GM12878 (cell line): ENCODE measurements around the gene HBZ. TPM values are rescaled to one million over a fixed set of nuclear protein-coding genes. Genes with fewer than 3 reads are reported as not detected.

Experiments used
- ATAC-seq: fragments of 200-7000 bp; cut with Tn5 transposase; 3 replicates; pipeline ENCODE4 v1.9.1; 2020; ENCODE audit warnings: mild to moderate bottlenecking, moderate library complexity
- BruUV-seq: library from RNA; stranded (reverse); fragments of 400-500 nt; replicated peaks from 2 replicates; lab custom pipeline; 2021; lab: Mats Ljungman, UMichigan
- CTCF ChIA-PET: fragments of 300-600 bp; sonication (Branson Sonifier 250); formaldehyde crosslinking; extraction: SDS; loops from one replicate; lab custom pipeline; 2021; ENCODE audit warnings: inconsistent platforms; lab: Yijun Ruan, JAX
- POLR2A ChIA-PET: fragments of 350-600 bp; formaldehyde crosslinking; extraction: SDS; loops from one replicate; lab custom pipeline; 2021; ENCODE audit warnings: inconsistent platforms; lab: Charles Lee
- RAD21 ChIA-PET: fragments of 300-600 bp; sonication (Branson Sonifier 250); formaldehyde crosslinking; loops from one replicate; lab custom pipeline; 2023; ENCODE audit warnings: antibody characterized with exemption; ENCODE audit not compliant: unreplicated experiment; lab: Charles Lee
- SMC1A ChIA-PET: fragments of 300-600 bp; sonication (Branson Sonifier 250); formaldehyde crosslinking; loops from one replicate; lab custom pipeline; 2023; ENCODE audit not compliant: unreplicated experiment, uncharacterized antibody; lab: Charles Lee
- DNase-seq: peaks from one replicate; pipeline ENCODE4 v3.0.0-alpha.2; 2011; ENCODE audit warnings: low read depth, low spot score
- FAIRE-seq: peaks from 3 replicates; lab custom pipeline; 2011; peaks lifted over from hg19 to GRCh38; lab: Jason Lieb, UNC
- H2AFZ ChIP-seq: 2 replicates; pipeline ENCODE4 v1.6.0; 2011; ENCODE audit warnings: low read depth, low read length, control low read depth; ENCODE audit not compliant: control insufficient read depth
- H3K27ac ChIP-seq: 2 replicates; pipeline ENCODE4 v1.5.1; 2011; ENCODE audit warnings: control low read depth; ENCODE audit not compliant: control insufficient read depth, insufficient read depth
- H3K27me3 ChIP-seq, 2 experiments: replicated peaks in 1 of 2; 2 replicates each; pipeline versions ENCODE4 v1.6.0 to v1.6.1; 2011; ENCODE audit warnings: low read length in 1 of 2; ENCODE audit not compliant: control insufficient read depth in 2 of 2, insufficient read depth in 2 of 2
- H3K36me3 ChIP-seq, 2 experiments: 2 replicates each; pipeline ENCODE4 v1.5.1; 2011; ENCODE audit warnings: low read length in 1 of 2; ENCODE audit not compliant: control insufficient read depth in 2 of 2, insufficient read depth in 2 of 2
- H3K4me1 ChIP-seq: 2 replicates; pipeline ENCODE4 v1.6.1; 2011; ENCODE audit warnings: mild to moderate bottlenecking, low read length, moderate library complexity, mixed read lengths; ENCODE audit not compliant: control insufficient read depth, insufficient read depth
- H3K4me2 ChIP-seq: 2 replicates; pipeline ENCODE4 v1.6.0; 2011; ENCODE audit warnings: control low read depth; ENCODE audit not compliant: control insufficient read depth, insufficient read depth
- H3K4me3 ChIP-seq: fragments of 200-600 bp; sonication (generic); 2 replicates; pipeline ENCODE4 v1.5.1; 2016
- H3K79me2 ChIP-seq: 2 replicates; pipeline ENCODE4 v1.6.0; 2011; ENCODE audit warnings: low read length; ENCODE audit not compliant: control insufficient read depth, insufficient read depth
- H3K9ac ChIP-seq: 2 replicates; pipeline ENCODE4 v1.8.0; 2011; ENCODE audit warnings: low read length, control low read depth, mixed read lengths; ENCODE audit not compliant: control insufficient read depth, insufficient read depth
- H3K9me3 ChIP-seq: replicated peaks from 3 replicates; pipeline ENCODE4 v1.5.1; 2011; ENCODE audit warnings: mild to moderate bottlenecking, low read length; ENCODE audit not compliant: control insufficient read depth, insufficient read depth
- H4K20me1 ChIP-seq: 2 replicates; pipeline ENCODE4 v1.6.0; 2011; ENCODE audit not compliant: control insufficient read depth, insufficient read depth
- CHD1 ChIP-seq: IDR thresholded peaks from 2 replicates; pipeline ENCODE4 v1.6.1; 2012; ENCODE audit warnings: low read depth, low read length, improper control_type of control experiment
- CUX1 ChIP-seq: IDR thresholded peaks from 2 replicates; pipeline ENCODE4 v1.6.1; 2012; ENCODE audit warnings: improper control_type of control experiment, low read depth, low read length; ENCODE audit not compliant: insufficient replicate concordance
- DPF2 ChIP-seq: fragments of 450-650 bp; IDR thresholded peaks from 2 replicates; pipeline ENCODE4 v1.6.1; 2017; ENCODE audit warnings: mild to moderate bottlenecking
- FOS ChIP-seq: IDR thresholded peaks from 3 replicates; pipeline ENCODE4 v1.6.1; 2011; ENCODE audit warnings: borderline replicate concordance; ENCODE audit not compliant: insufficient read length; ENCODE audit errors: extremely low read depth
- GATAD2B ChIP-seq: fragments of 450-650 bp; conservative IDR thresholded peaks from 2 replicates; pipeline ENCODE4 v1.6.1; 2017; ENCODE audit warnings: low read depth, mild to moderate bottlenecking, moderate library complexity
- HSF1 ChIP-seq: fragments of 150-350 bp; IDR thresholded peaks from 2 replicates; pipeline ENCODE4 v1.6.1; 2014; ENCODE audit warnings: mild to moderate bottlenecking, low read depth, low read length
- JUNB ChIP-seq: IDR thresholded peaks from 2 replicates; pipeline ENCODE4 v1.6.1; 2016; ENCODE audit warnings: antibody characterized with exemption, mild to moderate bottlenecking
- JUND ChIP-seq: IDR thresholded peaks from 2 replicates; pipeline ENCODE4 v1.6.1; 2012; ENCODE audit warnings: low read depth, mild to moderate bottlenecking, low read length, improper control_type of control experiment, moderate library complexity
- LARP7 ChIP-seq: fragments of 450-650 bp; IDR thresholded peaks from 2 replicates; pipeline ENCODE4 v1.6.1; 2017; ENCODE audit warnings: mild to moderate bottlenecking
- MAX ChIP-seq: IDR thresholded peaks from 2 replicates; pipeline ENCODE4 v1.6.1; 2012; ENCODE audit warnings: low read depth, low read length, improper control_type of control experiment
- NFYB ChIP-seq: IDR thresholded peaks from 2 replicates; pipeline ENCODE4 v1.6.1; 2011; ENCODE audit warnings: low read depth, mild to moderate bottlenecking, low read length, improper control_type of control experiment, moderate library complexity; ENCODE audit not compliant: insufficient read depth
- NR2C2 ChIP-seq: IDR thresholded peaks from 2 replicates; pipeline ENCODE4 v1.6.1; 2011; ENCODE audit warnings: borderline replicate concordance, low read depth; ENCODE audit not compliant: control insufficient read depth, insufficient read length
- POLR2AphosphoS2 ChIP-seq: IDR thresholded peaks from 2 replicates; pipeline ENCODE4 v1.6.1; 2011; ENCODE audit warnings: low read depth, mild to moderate bottlenecking, low read length, improper control_type of control experiment, moderate library complexity
- RAD21 ChIP-seq: IDR thresholded peaks from 2 replicates; pipeline ENCODE4 v1.6.1; 2011; ENCODE audit warnings: mild to moderate bottlenecking, low read depth, low read length, moderate library complexity; ENCODE audit not compliant: insufficient read depth
- RUNX3 ChIP-seq: IDR thresholded peaks from 2 replicates; pipeline ENCODE4 v1.6.1; 2012; ENCODE audit warnings: low read length, inconsistent platforms
- SMC3 ChIP-seq: IDR thresholded peaks from 2 replicates; pipeline ENCODE4 v1.6.1; 2011; ENCODE audit warnings: low read length, improper control_type of control experiment, borderline replicate concordance
- SP1 ChIP-seq: IDR thresholded peaks from one replicate; pipeline ENCODE4 v1.6.1; 2011; ENCODE audit warnings: low read depth, low read length
- ZSCAN29 ChIP-seq: fragments of 450-650 bp; IDR thresholded peaks from 2 replicates; pipeline ENCODE4 v1.6.1; 2017; ENCODE audit warnings: mild to moderate bottlenecking, moderate library complexity
- WGBS: methylation state at CpG from one replicate; pipeline ENCODE4 v1.1.6; 2016; ENCODE audit warnings: low lambda C conversion rate; ENCODE audit not compliant: insufficient replicate concordance, insufficient coverage; ENCODE audit errors: missing lambda C conversion rate; 5-methylcytosine and 5-hydroxymethylcytosine counted together
- in situ Hi-C: fragments of 300-500 bp; cut with MboI; formaldehyde crosslinking; loops from 9 replicates; pipeline ENCODE4 v1.14.3; 2018; ENCODE audit warnings: mixed read lengths
- intact Hi-C: fragments of 100-400 bp; cut with micrococcal nuclease; formaldehyde crosslinking; loops from one replicate; pipeline ENCODE4 v1.14.2; 2022; ENCODE audit not compliant: unreplicated experiment
- polyA plus RNA-seq, 11 experiments: library from polyadenylated mRNA; depleted of rRNA in 4 of 11; unstranded in 6 of 11; stranded (reverse) in 5 of 11; fragments of >200 nt; fragmentation: Nextera tagmentation in 4 of 11; fragmentation: Illumina TruSeq in 1 of 11; extraction: Ambion mirVana in 4 of 11; extraction: Trizol in 1 of 11; gene quantifications; 1 replicate in 1 of 11; 2 replicates in 10 of 11; pipeline versions ENCODE4 v1.2.1 to v1.2.3, GENCODE V29; 2011 to 2016; ENCODE audit warnings: inconsistent platforms in 2 of 11, missing spikeins in 2 of 11, low read depth in 1 of 11
- total RNA-seq, 4 experiments: library from RNA; depleted of rRNA in 3 of 4; stranded (reverse); fragments of >200 nt in 3 of 4; fragmentation: Illumina TruSeq in 1 of 4; extraction: Trizol in 1 of 4; gene quantifications; 2 replicates each; pipeline versions ENCODE4 v1.2.1 to v1.2.3, GENCODE V29; 2013 to 2021

Gene HBZ
- total and polyA plus RNA-seq, 10 of the 15 experiments (the other 5 are each of a cell fraction or from before 2014, with no cell fraction given), result 0.49 TPM; not detected in 9

GRCh38 chr16:162271-162991, 10.0 kb downstream of the HBZ start:
- H3K4me1 ChIP-seq, result peaks cover 3% of the 10 kb centered on the region; the same call in 1 of the 2 replicates
- no peak overlapping the region for H3K9ac ChIP-seq
- intact Hi-C loops (no loop called here), in situ Hi-C loops (no loop called here)
- no peaks in the 10 kb centered on the region for H3K36me3 ChIP-seq
- WGBS, result 45% methylated on average over 12 of the region's 13 CpGs
- H3K4me2 ChIP-seq, result no peak overlapping the region
- H3K4me3 ChIP-seq, result no peak overlapping the region
- no TSS peak for BruUV-seq
- CTCF ChIA-PET, result no interaction called here
- no peaks in the 10 kb centered on the region for H4K20me1 ChIP-seq
- FAIRE-seq, result no peak
- H2AFZ ChIP-seq, result no peak overlapping the region
- no peak overlapping the region for H3K27ac ChIP-seq
- H3K9me3 ChIP-seq, result no peaks in the 10 kb centered on the region
- POLR2A ChIA-PET, result no interaction called here
- DNase-seq, result no peak
- H3K79me2 ChIP-seq, result no peaks in the 10 kb centered on the region
- SMC1A ChIA-PET, result no interaction called here
- RAD21 ChIA-PET, result no interaction called here
- no peak for ATAC-seq
- H3K27me3 ChIP-seq, result peaks cover 9 to 17% of the 10 kb centered on the region in 2 experiments
- TF ChIP-seq RUNX3 (no peak), POLR2AphosphoS2 (no peak), CUX1 (no peak), SP1 (no peak), SMC3 (no peak), HSF1 (no peak), NR2C2 (no peak), RAD21 (no peak), MAX (no peak), JUND (no peak), JUNB (no peak), DPF2 (no peak), NFYB (no peak), CHD1 (no peak), LARP7 (no peak), GATAD2B (no peak), FOS (no peak), ZSCAN29 (no peak)
